Measurements from ENCODE around the gene SNAI3. TPM values are rescaled to one million over a fixed set of nuclear protein-coding genes. Genes with fewer than 3 reads are reported as not detected.

The SNAI3 gene
- total and polyA plus RNA-seq, 9 of the 15 experiments (the other 6 are each of a cell fraction or from before 2014, with no cell fraction given) = 0.04 to 4.1 (median 0.80) TPM; not detected in 1

DNA sequence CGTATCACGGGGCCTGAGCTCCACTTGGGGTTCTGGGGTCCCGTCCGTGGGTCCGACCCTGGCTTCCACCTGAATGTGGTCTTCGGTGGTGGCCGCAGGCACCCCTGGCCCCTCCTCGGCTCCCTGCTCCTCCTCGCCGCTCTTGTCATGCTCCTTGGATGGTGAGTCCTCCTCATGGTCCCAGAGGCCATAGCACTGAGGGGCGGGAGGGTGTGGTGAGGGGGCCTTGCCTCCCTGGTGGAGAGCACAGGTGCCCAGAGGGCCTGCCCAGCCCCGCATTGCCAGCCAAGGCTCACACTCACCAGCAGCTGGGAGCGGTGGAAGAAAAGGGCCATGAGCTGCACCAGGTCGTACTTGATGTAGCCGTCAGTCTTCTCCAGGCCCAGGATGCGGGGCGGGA lies 34.9 kb upstream of the SNAI3 start:
- no TSS peak for BruUV-seq (replicated peaks)

More for the DNA sequence above, 34.9 kb upstream of the SNAI3 start:
- H3K27ac ChIP-seq (ENCODE audit: extremely low read depth, low read depth, low read length) = no peak overlapping the region
- no peak overlapping the region for H3K9ac ChIP-seq (ENCODE audit: insufficient read depth in 1 of 2, low read depth in 2 of 2, low read length in 2 of 2)
- H3K9me1 ChIP-seq (ENCODE audit: control insufficient read depth, insufficient read depth, low read length) = peaks cover 3% of the 10 kb centered on the region
- FAIRE-seq (no peak), ATAC-seq (no peak), DNase-seq (ENCODE audit: extremely low read depth in 1 of 4, low spot score in 3 of 4) (no peak)
- H3K4me3 ChIP-seq = no peak overlapping the region
- intact Hi-C loops (cut with micrococcal nuclease) = no loop called here
- in situ Hi-C loops (cut with MboI) = no loop called here
- H2AFZ ChIP-seq (ENCODE audit: low read depth, low read length) = no peak overlapping the region
- peaks cover 0 to 49% of the 10 kb centered on the region in 2 experiments; a peak in 1 of 5 replicates for H3K4me1 ChIP-seq (replicated peaks in 1 of 2; ENCODE audit: control insufficient read depth in 2 of 2, insufficient read depth in 2 of 2, low read length in 2 of 2)
- CTCF ChIA-PET (ENCODE audit: low intra/inter-chr PET ratio) = no interaction called here
- H3K36me3 ChIP-seq (ENCODE audit: control insufficient read depth, insufficient read depth, low read length) = peaks cover 100% of the 10 kb centered on the region
- TF ChIP-seq, protein P1, sequence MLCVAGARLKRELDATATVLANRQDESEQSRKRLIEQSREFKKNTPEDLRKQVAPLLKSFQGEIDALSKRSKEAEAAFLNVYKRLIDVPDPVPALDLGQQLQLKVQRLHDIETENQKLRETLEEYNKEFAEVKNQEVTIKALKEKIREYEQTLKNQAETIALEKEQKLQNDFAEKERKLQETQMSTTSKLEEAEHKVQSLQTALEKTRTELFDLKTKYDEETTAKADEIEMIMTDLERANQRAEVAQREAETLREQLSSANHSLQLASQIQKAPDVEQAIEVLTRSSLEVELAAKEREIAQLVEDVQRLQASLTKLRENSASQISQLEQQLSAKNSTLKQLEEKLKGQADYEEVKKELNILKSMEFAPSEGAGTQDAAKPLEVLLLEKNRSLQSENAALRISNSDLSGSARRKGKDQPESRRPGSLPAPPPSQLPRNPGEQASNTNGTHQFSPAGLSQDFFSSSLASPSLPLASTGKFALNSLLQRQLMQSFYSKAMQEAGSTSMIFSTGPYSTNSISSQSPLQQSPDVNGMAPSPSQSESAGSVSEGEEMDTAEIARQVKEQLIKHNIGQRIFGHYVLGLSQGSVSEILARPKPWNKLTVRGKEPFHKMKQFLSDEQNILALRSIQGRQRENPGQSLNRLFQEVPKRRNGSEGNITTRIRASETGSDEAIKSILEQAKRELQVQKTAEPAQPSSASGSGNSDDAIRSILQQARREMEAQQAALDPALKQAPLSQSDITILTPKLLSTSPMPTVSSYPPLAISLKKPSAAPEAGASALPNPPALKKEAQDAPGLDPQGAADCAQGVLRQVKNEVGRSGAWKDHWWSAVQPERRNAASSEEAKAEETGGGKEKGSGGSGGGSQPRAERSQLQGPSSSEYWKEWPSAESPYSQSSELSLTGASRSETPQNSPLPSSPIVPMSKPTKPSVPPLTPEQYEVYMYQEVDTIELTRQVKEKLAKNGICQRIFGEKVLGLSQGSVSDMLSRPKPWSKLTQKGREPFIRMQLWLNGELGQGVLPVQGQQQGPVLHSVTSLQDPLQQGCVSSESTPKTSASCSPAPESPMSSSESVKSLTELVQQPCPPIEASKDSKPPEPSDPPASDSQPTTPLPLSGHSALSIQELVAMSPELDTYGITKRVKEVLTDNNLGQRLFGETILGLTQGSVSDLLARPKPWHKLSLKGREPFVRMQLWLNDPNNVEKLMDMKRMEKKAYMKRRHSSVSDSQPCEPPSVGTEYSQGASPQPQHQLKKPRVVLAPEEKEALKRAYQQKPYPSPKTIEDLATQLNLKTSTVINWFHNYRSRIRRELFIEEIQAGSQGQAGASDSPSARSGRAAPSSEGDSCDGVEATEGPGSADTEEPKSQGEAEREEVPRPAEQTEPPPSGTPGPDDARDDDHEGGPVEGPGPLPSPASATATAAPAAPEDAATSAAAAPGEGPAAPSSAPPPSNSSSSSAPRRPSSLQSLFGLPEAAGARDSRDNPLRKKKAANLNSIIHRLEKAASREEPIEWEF (CRISPR knock-in tag; IDR thresholded peaks at IDR 0.05) = no peak
- TF ChIP-seq RBFOX2 (IDR thresholded peaks at IDR 0.05; ENCODE audit: low read depth, low read length) = 0 out of 2 replicates have a peak, but pooled peaks have one; percentile 3
- WGBS (ENCODE audit: insufficient coverage, low coverage, missing lambda C conversion rate) = 97% methylated on average over 10 of the region's 17 CpGs
- no peaks in the 10 kb centered on the region; the same call in 1 of the 2 replicates for H4K20me1 ChIP-seq (replicated peaks; ENCODE audit: control insufficient read depth, insufficient read depth, low read length)
- H3K9me3 ChIP-seq (replicated peaks; ENCODE audit: control insufficient read depth, insufficient read depth, low read depth, low read length) = 0 out of 2 replicates have a peak, but pooled peaks cover 2% of the 10 kb centered on the region
- POLR2A ChIA-PET = interaction anchor here (0.6 to 1.6 kb wide), 7 partner anchors 9 to 438 kb away, joined by 3 to 6 read pairs (median 3); no protein-coding TSS in a partner anchor
- no peaks in the 10 kb centered on the region; a peak in 1 of 5 replicates for H3K27me3 ChIP-seq (ENCODE audit: control insufficient read depth in 2 of 2, insufficient read depth in 2 of 2, low read length in 2 of 2)
- no peak overlapping the region for H3K4me2 ChIP-seq (ENCODE audit: insufficient read depth, low read length)
- H3K79me2 ChIP-seq (ENCODE audit: control insufficient read depth, insufficient read depth, low read length) = no peaks in the 10 kb centered on the region; the same call in 2 of the 3 replicates

All from K562 (cell line).